Liver (tissue), 3 donors: Measurements from ENCODE around the gene MAN1C1.

Experiments used
- RAD21 ChIP-seq, 2 donors: IDR thresholded peaks; 2 replicates each; pipeline ENCODE4 v1.6.1; 2016; ENCODE audit warnings: antibody characterized with exemption in 2 of 2, mild to moderate bottlenecking in 2 of 2
- YY1 ChIP-seq: IDR thresholded peaks from 2 replicates; pipeline ENCODE4 v1.6.1; 2016; ENCODE audit warnings: antibody characterized with exemption, mild to moderate bottlenecking
- TF ChIP-seq, protein P1 (sequence below): fragments of 150-350 bp; IDR thresholded peaks from 2 replicates; pipeline ENCODE4 v1.5.1; 2017; ENCODE audit warnings: improper control_type of control experiment, low read depth, low read length; ENCODE audit not compliant: missing input control
- donor health status: healthy.
- donor health status: healthy.

DNA sequence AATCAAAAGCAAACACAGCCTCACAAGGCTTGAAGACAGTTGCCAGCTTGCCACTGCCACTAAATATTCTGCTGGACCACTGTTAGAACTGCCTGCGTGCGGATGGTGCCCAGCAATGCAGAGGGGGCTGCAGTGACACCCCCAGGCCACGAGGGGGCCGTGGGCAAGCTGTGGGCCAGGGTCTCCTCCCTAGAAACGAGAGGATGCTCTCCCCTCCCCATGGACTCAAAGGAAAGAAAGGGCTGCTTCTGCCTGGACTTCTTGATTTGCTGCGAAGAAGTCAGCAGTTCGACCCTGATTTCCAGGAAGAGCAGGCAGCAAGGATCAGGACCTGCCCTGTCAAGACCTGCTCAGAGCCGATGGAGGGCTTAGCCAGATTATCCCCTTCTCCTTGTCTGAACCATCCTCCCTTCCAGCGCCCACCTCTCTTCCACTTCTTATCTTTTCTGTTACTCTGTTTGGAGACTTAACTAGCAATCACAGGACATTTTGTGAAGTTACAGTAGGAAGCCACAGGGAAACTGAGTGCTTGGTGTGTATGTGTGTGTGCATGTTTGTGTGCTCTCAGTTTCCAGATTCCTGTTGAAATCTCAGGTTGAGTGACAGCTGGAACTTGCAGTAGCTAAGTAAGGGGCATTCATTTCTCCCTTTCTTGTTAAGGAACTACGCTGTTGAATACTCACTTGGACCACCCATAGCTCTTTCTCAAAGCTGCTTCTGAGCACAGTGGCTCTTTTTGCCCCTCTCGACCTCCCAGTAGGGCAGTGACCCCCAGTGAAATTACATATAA, 2.7 kb downstream of the MAN1C1 start:
- TF ChIP-seq, protein P1, sequence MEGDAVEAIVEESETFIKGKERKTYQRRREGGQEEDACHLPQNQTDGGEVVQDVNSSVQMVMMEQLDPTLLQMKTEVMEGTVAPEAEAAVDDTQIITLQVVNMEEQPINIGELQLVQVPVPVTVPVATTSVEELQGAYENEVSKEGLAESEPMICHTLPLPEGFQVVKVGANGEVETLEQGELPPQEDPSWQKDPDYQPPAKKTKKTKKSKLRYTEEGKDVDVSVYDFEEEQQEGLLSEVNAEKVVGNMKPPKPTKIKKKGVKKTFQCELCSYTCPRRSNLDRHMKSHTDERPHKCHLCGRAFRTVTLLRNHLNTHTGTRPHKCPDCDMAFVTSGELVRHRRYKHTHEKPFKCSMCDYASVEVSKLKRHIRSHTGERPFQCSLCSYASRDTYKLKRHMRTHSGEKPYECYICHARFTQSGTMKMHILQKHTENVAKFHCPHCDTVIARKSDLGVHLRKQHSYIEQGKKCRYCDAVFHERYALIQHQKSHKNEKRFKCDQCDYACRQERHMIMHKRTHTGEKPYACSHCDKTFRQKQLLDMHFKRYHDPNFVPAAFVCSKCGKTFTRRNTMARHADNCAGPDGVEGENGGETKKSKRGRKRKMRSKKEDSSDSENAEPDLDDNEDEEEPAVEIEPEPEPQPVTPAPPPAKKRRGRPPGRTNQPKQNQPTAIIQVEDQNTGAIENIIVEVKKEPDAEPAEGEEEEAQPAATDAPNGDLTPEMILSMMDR = peak; percentile 72
- TF ChIP-seq YY1 = no peak
- peak; percentile 48 to 82 for TF ChIP-seq RAD21 (IDR thresholded peaks at IDR 0.05)
